Measurements from ENCODE around the gene ZNF326.
"Not testable (repeated sequence)": the region's sequence is repeated elsewhere in the genome, so short reads cannot be mapped to it uniquely, and the experiment has no call there.

ZNF326 gene

DNA sequence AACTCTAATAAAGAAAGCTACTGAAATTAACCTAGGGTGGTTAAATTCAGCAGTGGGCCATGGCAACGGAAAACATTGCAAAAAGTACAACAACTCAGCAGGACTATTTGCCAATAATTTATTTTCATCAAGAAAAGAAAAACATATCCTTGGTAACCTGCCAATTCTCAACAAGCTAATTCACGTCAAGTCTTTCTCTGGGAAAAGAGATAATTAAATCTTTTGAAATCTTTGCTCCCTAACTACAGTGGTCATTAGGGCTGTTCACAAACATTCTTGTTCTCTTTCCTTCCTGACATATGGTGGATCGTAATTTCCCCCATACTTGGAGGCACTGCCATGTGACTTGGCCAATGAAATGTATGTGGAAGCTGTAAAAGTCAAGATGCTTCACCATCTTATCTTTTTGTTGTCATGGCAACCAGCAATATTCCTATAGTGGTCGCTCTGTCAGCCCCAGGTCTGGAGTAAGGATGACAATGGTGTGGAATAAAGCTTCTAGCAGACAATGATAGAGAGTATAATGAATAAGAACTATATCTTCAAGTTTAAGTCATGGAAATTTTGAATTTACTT is 29.6 kb upstream of the ZNF326 start:
- DNase-seq (ENCODE audit: low spot score) = no peak

GRCh38 chr1:89966656-89967055 is 28.3 kb upstream of the ZNF326 start:
- no peak for DNase-seq (ENCODE audit: low spot score)

DNA sequence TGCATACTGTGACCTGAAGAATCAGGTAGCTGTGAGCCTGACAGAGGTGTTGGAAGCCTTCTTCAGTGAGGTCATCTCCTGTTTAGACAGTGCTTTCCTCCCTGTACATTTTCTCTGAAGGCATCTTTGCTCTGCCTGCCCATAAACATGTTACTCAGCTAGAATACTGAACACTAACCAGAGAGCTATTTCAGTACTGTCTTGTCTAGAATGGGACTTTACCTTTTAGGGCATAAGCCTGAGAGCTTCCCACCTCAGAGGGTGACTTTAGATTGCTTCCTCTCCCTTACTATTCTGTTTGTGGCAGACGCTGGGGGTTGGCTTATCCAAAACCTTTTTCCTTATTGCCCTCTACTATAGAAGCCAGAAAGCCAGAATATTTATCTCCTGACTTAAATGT is 23.3 kb upstream of the ZNF326 start:
- no peak for DNase-seq (ENCODE audit: low spot score)

DNA sequence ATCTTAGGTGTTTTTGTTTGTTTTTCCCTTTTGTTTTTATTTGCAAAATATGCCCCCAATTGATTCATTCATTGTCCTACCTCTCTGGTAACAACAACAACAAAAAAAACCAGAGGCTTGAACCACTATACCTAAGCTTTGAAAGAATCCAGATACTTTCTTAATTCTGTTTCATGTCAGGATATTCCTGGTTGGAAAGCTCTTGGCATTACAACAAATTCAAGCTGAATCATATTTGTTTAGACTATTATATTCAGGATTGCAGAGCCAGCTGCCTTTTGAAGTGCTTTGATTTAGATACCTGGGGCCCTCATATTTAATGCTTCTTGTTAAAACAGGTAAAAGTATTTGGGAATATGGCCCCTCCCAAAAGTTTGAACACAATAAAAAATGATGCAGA is 22.9 kb upstream of the ZNF326 start:
- no peak for DNase-seq (ENCODE audit: low spot score)

DNA sequence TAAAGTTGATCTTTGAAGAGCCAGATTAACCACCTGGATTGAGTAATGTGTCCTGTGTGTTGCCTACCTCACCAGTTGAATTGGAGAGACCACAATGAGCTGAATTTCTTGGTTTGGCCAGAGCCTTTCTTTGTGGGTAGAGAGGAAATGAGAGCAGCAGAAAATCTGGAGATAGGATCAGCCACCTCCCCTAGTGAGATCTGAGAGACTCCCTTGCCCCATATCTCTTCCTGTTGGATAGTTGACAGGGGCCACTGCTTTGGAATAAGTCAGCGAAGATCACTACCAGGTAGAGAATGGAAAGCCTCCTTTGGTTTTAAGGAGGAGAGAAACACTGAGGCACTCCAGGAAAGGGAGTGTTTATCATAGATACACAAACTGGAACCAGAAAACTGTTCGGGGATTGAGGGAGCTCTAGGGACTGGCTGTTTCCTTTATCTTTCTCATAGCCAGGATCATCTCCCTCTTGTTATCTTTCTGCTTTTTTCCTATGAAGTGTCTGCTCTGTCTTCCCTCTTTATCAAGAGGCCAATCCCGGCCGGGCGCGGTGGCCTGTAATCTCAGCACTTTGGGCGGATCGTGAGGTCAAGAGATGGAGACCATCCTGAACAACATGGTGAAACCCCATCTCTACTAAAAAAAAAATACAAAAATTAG is 21.3 kb upstream of the ZNF326 start:
- no peak for DNase-seq (ENCODE audit: low spot score)

GRCh38 chr1:89974256-89974655 is 20.7 kb upstream of the ZNF326 start:
- no peak for DNase-seq (ENCODE audit: low spot score)

GRCh38 chr1:89974696-89975470 is 20.0 kb upstream of the ZNF326 start:
- no peak for DNase-seq (ENCODE audit: low spot score)

DNA sequence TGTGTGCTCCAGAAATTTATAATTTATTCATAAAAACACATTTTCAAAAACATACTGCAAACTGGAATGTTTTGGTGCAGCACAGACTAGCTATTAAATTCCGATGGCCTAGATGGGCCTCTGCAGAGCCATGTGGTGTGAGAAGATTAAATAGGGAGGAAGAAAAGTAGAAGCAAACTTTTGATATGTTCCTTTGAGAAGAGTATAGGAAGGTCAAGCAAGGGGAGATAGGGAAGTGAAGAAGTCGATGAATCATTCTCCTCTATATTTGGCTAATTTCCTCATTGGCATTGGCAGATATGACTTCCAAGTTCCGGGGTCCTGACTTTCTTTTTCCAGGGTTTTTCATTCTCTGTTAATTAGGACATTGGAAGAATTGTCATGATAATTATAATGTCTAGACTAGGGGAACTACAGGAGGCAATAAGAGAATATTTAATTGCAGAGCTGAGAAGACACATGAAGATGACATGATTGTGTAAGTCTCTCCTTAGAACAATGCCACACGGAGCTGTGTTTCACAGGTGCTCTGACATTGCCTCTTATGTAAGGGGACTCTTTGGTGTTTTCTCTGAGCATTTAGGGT is 19.3 kb upstream of the ZNF326 start:
- no peak for DNase-seq (ENCODE audit: low spot score)

DNA sequence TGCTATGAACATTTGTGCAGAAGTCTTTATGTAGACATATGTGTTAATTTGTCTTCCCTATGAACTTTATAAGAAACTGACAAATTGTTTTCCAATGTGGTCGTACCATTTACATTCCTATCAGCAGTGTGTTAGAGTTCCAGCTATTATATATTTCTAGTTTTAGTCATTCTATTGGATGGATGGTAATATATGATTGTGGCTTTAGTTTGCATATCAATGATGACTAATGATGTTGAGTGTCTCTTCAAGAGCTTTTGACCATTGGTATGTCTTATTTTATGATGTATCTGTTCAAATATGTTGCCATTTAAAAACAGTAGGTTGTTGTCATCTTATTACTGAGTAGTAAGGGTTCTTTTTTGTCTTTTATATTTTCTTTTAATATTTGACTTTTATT is 16.2 kb upstream of the ZNF326 start:
- DNase-seq (ENCODE audit: low spot score) = no peak

- no peak for DNase-seq (ENCODE audit: low spot score)
These were observed 14.3 kb upstream of the ZNF326 start for GRCh38 chr1:89980605-89981004.

GRCh38 chr1:89982846-89983245 is 12.1 kb upstream of the ZNF326 start:
- DNase-seq (ENCODE audit: low spot score) = not testable (repeated sequence)

- DNase-seq (ENCODE audit: low spot score) = not testable (repeated sequence)
These were observed 10.3 kb upstream of the ZNF326 start for GRCh38 chr1:89984564-89985116.

DNA sequence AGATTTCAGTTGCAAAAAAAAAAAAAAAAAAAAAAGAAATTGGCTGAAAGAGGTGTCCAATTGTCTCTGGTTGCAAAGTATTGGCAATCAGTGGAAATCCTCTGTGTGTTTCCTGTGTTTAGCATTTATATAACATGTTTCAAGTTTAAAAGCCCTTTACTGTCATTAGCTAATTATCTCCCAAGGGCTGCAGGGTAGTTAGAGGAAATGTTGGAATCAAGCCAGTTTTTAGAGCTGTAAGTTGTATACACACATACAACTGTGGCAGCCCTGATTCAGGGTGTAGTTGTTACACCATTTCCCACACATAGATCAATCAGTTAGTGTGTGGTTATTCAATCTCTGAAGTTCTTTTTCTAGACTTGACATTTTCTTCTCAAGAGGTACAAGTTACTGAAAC is 8.9 kb upstream of the ZNF326 start:
- no peak for DNase-seq (ENCODE audit: low spot score)

DNA sequence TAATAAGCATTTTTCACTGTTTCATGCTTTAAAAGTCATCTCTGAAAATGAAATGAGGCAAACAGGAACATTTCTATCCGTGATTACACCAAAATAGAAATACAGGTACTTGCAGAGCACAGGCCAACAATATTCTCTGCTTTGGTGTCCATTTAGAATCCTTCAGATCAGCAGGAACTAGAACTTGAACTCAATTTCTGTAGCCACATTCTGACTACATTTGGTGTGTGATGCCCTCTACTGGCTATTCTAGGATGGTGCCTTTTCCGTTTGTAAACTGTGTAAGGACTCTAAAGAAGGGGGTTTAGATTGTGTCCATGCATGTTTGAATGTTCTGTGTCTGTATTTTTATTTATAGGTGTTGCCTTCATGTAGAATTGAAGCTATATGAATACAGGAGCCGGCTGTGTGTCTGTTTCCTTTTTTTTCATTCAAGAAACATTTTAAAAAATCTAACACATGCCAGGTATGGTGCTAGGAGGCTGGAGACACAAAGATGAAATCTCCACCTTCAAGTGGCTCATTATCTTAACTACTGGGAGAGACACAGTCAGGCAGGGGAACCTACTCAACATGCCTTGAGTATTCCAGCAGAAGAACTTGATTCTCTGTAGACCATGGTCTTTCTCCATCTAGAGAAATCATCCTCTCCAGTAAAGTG is 7.6 kb upstream of the ZNF326 start:
- peak; percentile 89 for DNase-seq (ENCODE audit: low spot score)

GRCh38 chr1:89989099-89989498 is 5.8 kb upstream of the ZNF326 start:
- DNase-seq (ENCODE audit: low spot score) = no peak

DNA sequence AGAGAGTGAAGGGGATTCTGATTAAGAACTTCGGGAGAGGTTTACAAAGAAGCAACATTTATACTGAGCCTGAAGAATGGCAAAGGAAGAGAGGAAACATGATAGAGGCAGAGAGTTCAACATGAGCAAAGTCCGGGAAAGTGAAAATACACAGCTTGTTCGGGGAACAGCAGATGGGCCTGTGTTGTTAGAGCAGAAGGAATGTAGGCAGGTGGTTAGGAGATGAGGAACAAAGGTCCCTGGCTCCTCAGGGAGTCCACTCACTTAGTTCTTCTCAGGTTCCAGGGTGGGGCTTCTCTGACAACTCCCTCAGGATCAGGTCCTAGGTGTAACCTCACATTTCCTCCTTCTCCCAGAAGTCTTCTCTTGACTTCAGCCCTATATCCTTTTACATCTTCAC is 5.1 kb upstream of the ZNF326 start:
- DNase-seq (ENCODE audit: low spot score) = no peak

- no peak for DNase-seq (ENCODE audit: low spot score)
These were observed 3.7 kb upstream of the ZNF326 start for GRCh38 chr1:89990976-89991831.

GRCh38 chr1:89993541-89993940 is 1.4 kb upstream of the ZNF326 start:
- DNase-seq (ENCODE audit: low spot score) = no peak

GRCh38 chr1:89994231-89994804 is 592 bp upstream of the ZNF326 start:
- DNase-seq (ENCODE audit: low spot score) = no peak

DNA sequence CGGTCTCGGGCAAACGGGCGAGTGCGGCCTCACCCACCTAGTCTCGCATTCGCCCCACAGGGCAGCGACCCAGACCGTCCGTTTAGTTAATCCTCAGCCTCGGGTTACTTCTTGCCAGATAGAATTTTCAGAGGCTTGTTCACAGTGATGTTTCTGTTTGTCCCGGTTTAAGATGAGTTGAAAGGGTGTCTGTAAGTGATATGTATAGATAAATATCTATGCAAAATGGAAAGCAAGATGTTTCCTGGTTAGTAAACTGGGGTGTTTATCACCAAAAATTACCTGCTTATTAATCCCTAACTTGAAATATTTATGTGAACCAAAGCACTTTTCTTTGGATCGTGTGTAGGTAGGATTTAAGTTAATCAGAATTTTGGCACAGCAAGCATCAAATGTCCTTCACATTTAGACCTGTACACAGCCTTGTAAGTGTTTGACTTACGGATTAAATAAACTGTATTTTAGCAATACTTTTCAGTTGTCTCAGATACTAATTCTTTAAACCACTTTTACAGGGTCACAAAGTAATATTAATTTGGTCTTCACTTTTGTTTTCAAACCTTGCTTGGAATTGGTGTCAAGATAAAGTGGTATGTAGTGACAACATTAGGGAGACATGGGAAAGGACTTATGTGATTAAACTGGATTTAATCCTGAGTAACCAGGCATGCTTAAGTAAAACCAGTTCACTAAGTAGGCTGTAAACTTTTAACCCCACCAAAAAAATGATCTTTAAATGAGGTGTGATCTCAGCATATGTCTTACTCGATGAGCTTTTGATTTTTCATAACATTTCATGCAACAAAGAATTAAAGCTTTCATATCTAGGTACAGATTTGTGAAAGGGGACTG is 914 bp downstream of the ZNF326 start:
- peak; percentile 12 for DNase-seq (ENCODE audit: low spot score)

Measured in globus pallidus (tissue), 1 donor.